Spleen (tissue), 11 donors: ENCODE data around the gene LXN. TPM values are rescaled to one million over a fixed set of nuclear protein-coding genes. Genes with fewer than 3 reads are reported as not detected.
A peak's percentile ranks its signal among the peaks of the same experiment; 100 is the strongest.

Experiments used
- DNase-seq: peaks from one replicate; pipeline ENCODE4 v3.0.0-alpha.2; 2020
- H3K27ac ChIP-seq, 8 donors: fragments of 200-600 bp; sonication (generic) in 7 of 8; 1 replicate in 4 of 8; 2 replicates in 4 of 8; pipeline versions ENCODE4 v1.5.0 to v1.8.0; 2016 to 2021; ENCODE audit warnings: inconsistent platforms in 4 of 8, mild to moderate bottlenecking in 4 of 8, moderate library complexity in 1 of 8
- H3K27me3 ChIP-seq, 7 donors: fragments of 200-600 bp; sonication (generic) in 6 of 7; replicated peaks in 1 of 7; 1 replicate in 4 of 7; 2 replicates in 3 of 7; pipeline versions ENCODE4 v1.5.0 to v1.8.0; 2016 to 2021; ENCODE audit warnings: inconsistent platforms in 3 of 7, mild to moderate bottlenecking in 1 of 7
- H3K36me3 ChIP-seq, 6 donors: fragments of 200-600 bp; sonication (generic) in 5 of 6; 1 replicate in 4 of 6; 2 replicates in 2 of 6; pipeline versions ENCODE4 v1.5.0 to v1.8.0; 2016 to 2021; ENCODE audit warnings: inconsistent platforms in 2 of 6
- H3K4me1 ChIP-seq, 6 donors: fragments of 200-600 bp; sonication (generic) in 5 of 6; 1 replicate in 3 of 6; 2 replicates in 3 of 6; pipeline versions ENCODE4 v1.5.0 to v1.8.0; 2016 to 2021; ENCODE audit warnings: inconsistent platforms in 3 of 6
- H3K4me3 ChIP-seq, 8 donors: fragments of 200-600 bp; sonication (generic) in 7 of 8; 1 replicate in 4 of 8; 2 replicates in 4 of 8; pipeline versions ENCODE4 v1.5.0 to v1.8.0; 2016 to 2021; ENCODE audit warnings: inconsistent platforms in 4 of 8, mild to moderate bottlenecking in 4 of 8, moderate library complexity in 2 of 8
- H3K9me3 ChIP-seq, 8 donors: fragments of 200-600 bp; sonication (generic) in 7 of 8; 1 replicate in 4 of 8; 2 replicates in 4 of 8; pipeline versions ENCODE4 v1.5.0 to v1.8.0; 2016 to 2021; ENCODE audit warnings: inconsistent platforms in 4 of 8
- POLR2A ChIP-seq, 3 donors: fragments of 450-650 bp; IDR thresholded peaks; one replicate each; pipeline ENCODE4 v1.5.1; 2017; ENCODE audit warnings: antibody characterized with exemption in 3 of 3, mild to moderate bottlenecking in 1 of 3
- POLR2AphosphoS5 ChIP-seq, 3 donors: sonication (generic); formaldehyde crosslinking; IDR thresholded peaks; one replicate each; pipeline ENCODE4 v1.5.1; 2017; ENCODE audit warnings: antibody characterized with exemption in 3 of 3
- WGBS, 5 donors: extraction: QIAGEN DNeasy Blood & Tissue Kit in 3 of 5; methylation state at CpG; one replicate each; pipeline versions ENCODE4 v1.1.5 to v1.1.7; 2013 to 2018; 5-methylcytosine and 5-hydroxymethylcytosine counted together
- intact Hi-C: fragments of 100-400 bp; cut with DNase I; formaldehyde crosslinking; loops from one replicate; pipeline ENCODE4 v1.15.0; 2023; ENCODE audit warnings: low total_unique reads
- polyA plus RNA-seq, 3 donors: library from polyadenylated mRNA; stranded (reverse); fragments of 200-250 nt; gene quantifications; one replicate each; pipeline ENCODE4 v1.2.1, GENCODE V29; 2013
- total RNA-seq, 7 donors: library from RNA; depleted of rRNA in 3 of 7; stranded (reverse); fragments of >200 nt in 3 of 7; fragmentation: NEBNext Ultra II Directional in 4 of 7; extraction: Animal tissue kit (Norgen Biotek cat#: 25700) in 4 of 7; gene quantifications; one replicate each; pipeline versions ENCODE4 v1.1.0 to v1.2.1, GENCODE V29; 2016 to 2021
- TF ChIP-seq, protein P1 (sequence below), 11 experiments: fragments of 200-600 bp in 7 of 11; fragments of 450-650 bp in 4 of 11; sonication (generic) in 4 of 11; IDR thresholded peaks in 8 of 11; conservative IDR thresholded peaks in 3 of 11; 1 replicate in 7 of 11; 2 replicates in 4 of 11; pipeline versions ENCODE4 v1.4.0 to v1.8.0; 2016 to 2021; ENCODE audit warnings: antibody characterized with exemption in 11 of 11, inconsistent platforms in 4 of 11, mild to moderate bottlenecking in 1 of 11
- donor health status: healthy with polysubstance abuse.
- donor health status: DM: no; HTN: no; CAD: no; lungs with moderate emphysema.
- donor health status: DM: no; HTN: no; CAD: no.
- donor health status: Bipolar disorder and iron deficiency.
- donor health status: healthy.
- donor health status: DM: no; HTN: no; CAD: no.
- donor health status: DM: yes; HTN: yes; CAD: no.

LXN gene
- total and polyA plus RNA-seq, 10 donors: 7.9 to 18.6 (median 12.5) TPM

DNA sequence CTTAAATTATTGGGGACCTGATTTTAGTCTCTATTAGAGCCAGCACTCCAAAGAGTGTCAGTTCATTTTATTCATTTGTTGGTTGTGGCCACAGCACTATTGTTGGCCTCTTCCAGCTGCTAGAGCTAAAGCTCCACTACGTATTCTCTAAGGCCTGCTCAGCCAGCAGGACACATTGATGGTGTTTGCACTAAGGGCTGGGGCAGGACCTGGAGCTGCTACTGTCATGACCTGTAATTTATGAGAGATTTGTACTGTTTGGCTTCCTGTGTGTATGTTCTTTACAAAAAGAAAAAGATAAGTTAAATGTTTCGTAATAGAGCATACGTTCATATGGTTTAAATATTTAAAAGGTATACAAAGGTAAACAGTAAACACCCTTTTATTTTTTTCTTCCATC is 20.0 kb downstream of the LXN start:
- H3K4me3 ChIP-seq: no peak overlapping the region
- WGBS, 5 donors: 83 to 95% (median 90%) methylated on average over 3 of the region's 3 CpGs
- TF ChIP-seq, protein P1, sequence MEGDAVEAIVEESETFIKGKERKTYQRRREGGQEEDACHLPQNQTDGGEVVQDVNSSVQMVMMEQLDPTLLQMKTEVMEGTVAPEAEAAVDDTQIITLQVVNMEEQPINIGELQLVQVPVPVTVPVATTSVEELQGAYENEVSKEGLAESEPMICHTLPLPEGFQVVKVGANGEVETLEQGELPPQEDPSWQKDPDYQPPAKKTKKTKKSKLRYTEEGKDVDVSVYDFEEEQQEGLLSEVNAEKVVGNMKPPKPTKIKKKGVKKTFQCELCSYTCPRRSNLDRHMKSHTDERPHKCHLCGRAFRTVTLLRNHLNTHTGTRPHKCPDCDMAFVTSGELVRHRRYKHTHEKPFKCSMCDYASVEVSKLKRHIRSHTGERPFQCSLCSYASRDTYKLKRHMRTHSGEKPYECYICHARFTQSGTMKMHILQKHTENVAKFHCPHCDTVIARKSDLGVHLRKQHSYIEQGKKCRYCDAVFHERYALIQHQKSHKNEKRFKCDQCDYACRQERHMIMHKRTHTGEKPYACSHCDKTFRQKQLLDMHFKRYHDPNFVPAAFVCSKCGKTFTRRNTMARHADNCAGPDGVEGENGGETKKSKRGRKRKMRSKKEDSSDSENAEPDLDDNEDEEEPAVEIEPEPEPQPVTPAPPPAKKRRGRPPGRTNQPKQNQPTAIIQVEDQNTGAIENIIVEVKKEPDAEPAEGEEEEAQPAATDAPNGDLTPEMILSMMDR (IDR thresholded peaks at IDR 0.05 in 8 of 11, conservative IDR thresholded peaks at IDR 0.05 in 3 of 11): no peak
- TF ChIP-seq POLR2A (IDR thresholded peaks at IDR 0.05): no peak
- TF ChIP-seq POLR2AphosphoS5 (IDR thresholded peaks at IDR 0.05): no peak
- H3K9me3 ChIP-seq: no peaks in the 10 kb centered on the region
- DNase-seq: no peak
- no peaks in the 10 kb centered on the region for H3K27me3 ChIP-seq
- peaks cover 0 to 20% (median 8%) of the 10 kb centered on the region in 6 donors for H3K4me1 ChIP-seq
- intact Hi-C loops: no loop called here
- H3K27ac ChIP-seq: no peak overlapping the region
- H3K36me3 ChIP-seq: peaks cover 0 to 99% (median 70%) of the 10 kb centered on the region in 6 donors

DNA sequence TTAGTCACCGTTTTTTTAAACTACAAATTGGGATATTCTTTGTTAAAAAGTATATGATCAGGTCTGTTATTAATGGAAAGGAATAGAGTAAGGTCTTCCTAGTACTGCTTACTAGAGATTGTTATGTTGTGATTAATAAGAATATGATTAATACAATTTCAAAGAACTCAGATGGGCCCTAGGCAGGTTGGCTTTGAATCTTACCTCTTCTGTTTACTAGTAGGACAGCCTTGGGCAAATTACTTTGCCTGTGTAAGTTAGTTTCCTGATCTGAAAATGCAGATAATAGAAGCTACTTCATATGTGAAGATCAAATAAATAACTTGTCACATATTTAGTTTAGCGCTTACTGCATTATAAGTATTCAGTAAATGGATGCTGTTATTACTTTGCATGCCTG is 21.3 kb downstream of the LXN start:
- Histone ChIP-seq H3K27ac (no peak overlapping the region), H3K4me1 (peaks cover 3 to 33% (median 14%) of the 10 kb centered on the region in 6 donors), H3K27me3 (no peaks in the 10 kb centered on the region), H3K36me3 (peaks cover 0 to 99% (median 67%) of the 10 kb centered on the region in 6 donors), H3K9me3 (no peaks in the 10 kb centered on the region), H3K4me3 (no peak overlapping the region)
- DNase-seq: no peak
- intact Hi-C loops: no loop called here
- WGBS, 5 donors: 88 to 96% (median 95%) methylated on average over 2 of the region's 2 CpGs
- no peak for TF ChIP-seq POLR2AphosphoS5 (IDR thresholded peaks at IDR 0.05)
- no peak for TF ChIP-seq POLR2A (IDR thresholded peaks at IDR 0.05)
- TF ChIP-seq, protein P1 (IDR thresholded peaks at IDR 0.05 in 8 of 11, conservative IDR thresholded peaks at IDR 0.05 in 3 of 11): no peak

DNA sequence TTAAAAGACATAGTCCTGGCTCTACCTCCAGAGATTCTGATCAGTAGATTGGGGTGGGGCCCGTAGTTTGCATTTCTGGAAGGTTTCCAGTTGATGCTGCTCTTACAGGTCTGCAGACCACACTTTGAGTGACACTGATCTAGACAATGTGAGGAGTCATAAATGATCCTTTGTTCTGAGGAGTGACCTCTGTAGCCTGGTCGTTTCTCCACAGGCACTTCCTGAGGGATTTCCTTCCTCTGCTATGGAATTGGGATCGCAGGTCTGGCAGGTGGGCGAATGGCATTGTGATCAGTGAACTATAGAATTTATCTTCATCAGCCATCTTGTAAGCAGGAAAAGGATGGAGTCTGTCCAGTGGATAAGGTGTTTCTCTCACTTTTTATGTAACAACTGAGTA is 22.7 kb downstream of the LXN start:
- peaks cover 0 to 89% (median 55%) of the 10 kb centered on the region in 6 donors for H3K36me3 ChIP-seq

DNA sequence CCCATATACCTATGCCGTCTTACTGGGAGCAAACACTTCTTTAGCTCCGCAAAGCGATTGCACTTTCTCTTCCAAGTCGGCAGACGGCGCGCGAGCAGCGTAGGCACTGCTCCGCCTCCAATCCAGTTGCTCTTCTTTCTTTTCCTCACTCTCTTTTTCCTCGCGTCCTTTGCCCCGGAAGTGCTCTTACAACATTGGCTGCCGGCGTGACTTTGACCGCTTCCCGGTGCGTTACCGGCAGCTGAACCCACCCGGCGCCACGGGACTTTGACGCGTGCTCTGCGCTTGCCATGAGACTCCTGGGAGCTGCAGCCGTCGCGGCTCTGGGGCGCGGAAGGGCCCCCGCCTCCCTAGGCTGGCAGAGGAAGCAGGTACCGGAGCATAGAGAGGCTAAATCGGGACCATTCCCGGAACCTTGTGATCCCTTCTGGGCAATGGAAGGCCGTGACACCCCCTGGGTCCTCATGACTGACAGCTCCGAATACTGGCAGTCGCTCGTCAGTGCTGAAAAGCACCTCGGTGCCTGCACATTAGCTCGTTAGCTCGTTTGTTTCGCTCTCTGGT is 28.0 kb downstream of the LXN start, which contains the start of gene GFM1:
TSS of gene GFM1 (plus strand) at position 183 of the 564 bp plus-strand sequence. CDS start at position 291, 108 bp downstream.
- Histone ChIP-seq H3K36me3 (peaks cover 0 to 38% (median 19%) of the 10 kb centered on the region in 6 donors), H3K4me3 (peak within 1 kb of the TSS; percentile 68 to 93 (median 89)), H3K4me1 (peaks cover 9 to 45% (median 31%) of the 10 kb centered on the region in 6 donors), H3K9me3 (no peaks in the 10 kb centered on the region), H3K27ac (peak within 1 kb of the TSS; percentile 73 to 92 (median 83)), H3K27me3 (no peaks in the 10 kb centered on the region)
- 0 to 1% (median 0%) methylated on average over 38 to 42 of the region's 42 CpGs for WGBS, 5 donors
- DNase-seq: peak; percentile 96
- TF ChIP-seq POLR2A (IDR thresholded peaks at IDR 0.05) (no peak), POLR2AphosphoS5 (IDR thresholded peaks at IDR 0.05) (peak; percentile 90 to 93 (median 91))
- TF ChIP-seq, protein P1 (IDR thresholded peaks at IDR 0.05 in 8 of 11, conservative IDR thresholded peaks at IDR 0.05 in 3 of 11): peak; percentile 50 to 90 (median 77)
- intact Hi-C loops: no loop called here

More for the DNA sequence above, 22.7 kb downstream of the LXN start:
- Histone ChIP-seq H3K27me3 (no peaks in the 10 kb centered on the region), H3K27ac (no peak overlapping the region), H3K4me1 (peaks cover 12 to 47% (median 27%) of the 10 kb centered on the region in 6 donors), H3K9me3 (no peaks in the 10 kb centered on the region), H3K4me3 (no peak overlapping the region)
- intact Hi-C loops: no loop called here
- DNase-seq: no peak
- 56 to 71% (median 63%) methylated on average over 4 of the region's 4 CpGs for WGBS, 5 donors
- TF ChIP-seq POLR2AphosphoS5 (IDR thresholded peaks at IDR 0.05) (no peak), POLR2A (IDR thresholded peaks at IDR 0.05) (no peak)
- TF ChIP-seq, protein P1 (IDR thresholded peaks at IDR 0.05 in 8 of 11, conservative IDR thresholded peaks at IDR 0.05 in 3 of 11): no peak
